ENCODE data around the gene PLA2G4A. TPM values are rescaled to one million over a fixed set of nuclear protein-coding genes. Genes with fewer than 3 reads are reported as not detected.

The PLA2G4A gene
- total RNA-seq, 1 donor = 12.3 TPM

DNA sequence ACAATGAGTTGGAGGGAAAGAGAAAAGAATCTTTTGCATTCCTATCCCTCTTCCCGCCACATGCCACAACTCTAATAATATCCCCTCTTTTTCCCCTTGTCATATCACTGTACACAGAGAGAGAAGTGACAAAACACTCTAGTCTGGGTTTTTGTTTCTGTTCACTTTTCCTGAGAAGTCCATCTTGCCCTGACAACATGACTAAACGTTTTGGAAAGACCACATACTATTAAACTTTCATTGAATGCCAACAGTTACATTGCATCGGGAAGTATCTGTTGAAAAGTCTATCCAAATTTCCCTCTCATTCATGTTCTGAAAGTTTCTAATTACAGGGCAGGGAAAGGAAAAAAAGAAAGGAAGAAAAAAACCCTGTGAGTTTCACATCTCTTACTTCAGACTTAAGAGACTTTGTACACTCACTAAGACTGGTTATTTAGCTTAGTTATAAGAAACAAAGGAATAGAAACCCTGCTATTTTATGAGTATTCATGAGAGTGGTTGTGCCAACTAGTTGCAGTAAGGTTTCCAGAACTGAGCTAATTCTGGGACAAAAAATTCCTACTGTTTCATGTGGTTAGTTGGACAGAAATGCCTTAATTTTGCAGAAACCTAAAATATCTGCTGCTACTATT is 16.9 kb downstream of the PLA2G4A start:
- Histone ChIP-seq H3K27ac (ENCODE audit: low read depth, low read length) (peak overlapping the region; percentile 0), H3K9me3 (ENCODE audit: low read depth, low read length) (no peaks in the 10 kb centered on the region), H4K20me1 (ENCODE audit: insufficient read depth, low read length) (no peaks in the 10 kb centered on the region), H3K4me3 (ENCODE audit: insufficient read depth, low read length) (peak overlapping the region; percentile 5), H3K79me2 (ENCODE audit: insufficient read depth, low read length) (no peaks in the 10 kb centered on the region), H3K4me1 (ENCODE audit: insufficient read depth, low read length) (no peaks in the 10 kb centered on the region), H2AFZ (ENCODE audit: low read length) (peak overlapping the region; percentile 33), H3K27me3 (ENCODE audit: insufficient read depth, low read length) (no peaks in the 10 kb centered on the region), H3K36me3 (ENCODE audit: insufficient read depth, low read length) (no peaks in the 10 kb centered on the region), H3K4me2 (ENCODE audit: insufficient read depth, low read length) (peak overlapping the region; percentile 47)
- DNase-seq (ENCODE audit: insufficient read length, low spot score, missing footprints) = peak; percentile 9
- TF ChIP-seq, protein P1, sequence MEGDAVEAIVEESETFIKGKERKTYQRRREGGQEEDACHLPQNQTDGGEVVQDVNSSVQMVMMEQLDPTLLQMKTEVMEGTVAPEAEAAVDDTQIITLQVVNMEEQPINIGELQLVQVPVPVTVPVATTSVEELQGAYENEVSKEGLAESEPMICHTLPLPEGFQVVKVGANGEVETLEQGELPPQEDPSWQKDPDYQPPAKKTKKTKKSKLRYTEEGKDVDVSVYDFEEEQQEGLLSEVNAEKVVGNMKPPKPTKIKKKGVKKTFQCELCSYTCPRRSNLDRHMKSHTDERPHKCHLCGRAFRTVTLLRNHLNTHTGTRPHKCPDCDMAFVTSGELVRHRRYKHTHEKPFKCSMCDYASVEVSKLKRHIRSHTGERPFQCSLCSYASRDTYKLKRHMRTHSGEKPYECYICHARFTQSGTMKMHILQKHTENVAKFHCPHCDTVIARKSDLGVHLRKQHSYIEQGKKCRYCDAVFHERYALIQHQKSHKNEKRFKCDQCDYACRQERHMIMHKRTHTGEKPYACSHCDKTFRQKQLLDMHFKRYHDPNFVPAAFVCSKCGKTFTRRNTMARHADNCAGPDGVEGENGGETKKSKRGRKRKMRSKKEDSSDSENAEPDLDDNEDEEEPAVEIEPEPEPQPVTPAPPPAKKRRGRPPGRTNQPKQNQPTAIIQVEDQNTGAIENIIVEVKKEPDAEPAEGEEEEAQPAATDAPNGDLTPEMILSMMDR (IDR thresholded peaks at IDR 0.05; ENCODE audit: extremely low read depth, low read depth, low read length) = no peak

DNA sequence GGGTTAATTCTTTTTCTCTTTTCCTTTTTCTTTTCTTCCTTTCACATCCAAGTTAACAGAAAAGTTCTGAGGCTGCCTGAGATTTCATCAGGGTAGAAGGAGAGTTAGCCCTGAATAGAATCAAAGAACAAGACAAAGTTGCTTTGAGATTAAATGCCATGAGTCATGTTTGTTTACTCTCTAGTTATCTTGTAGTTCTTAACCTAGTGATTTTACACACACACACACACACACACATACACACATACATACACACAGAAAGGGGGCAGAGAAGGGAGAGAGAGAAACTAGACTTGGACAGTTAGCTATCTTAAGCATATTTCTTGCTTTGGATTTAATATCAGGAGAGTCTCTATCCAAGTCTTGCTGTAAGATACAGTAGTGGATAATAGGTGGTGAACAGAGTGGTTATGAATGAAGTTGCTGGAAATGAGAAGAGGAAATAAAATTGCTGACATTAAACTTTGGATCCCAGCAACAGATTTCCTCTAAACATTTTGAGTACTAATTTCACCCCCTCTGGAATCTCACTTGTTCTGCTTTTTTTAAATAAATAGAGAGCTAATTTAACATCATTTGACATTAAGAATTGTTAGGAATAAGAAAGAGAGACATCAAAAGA is 19.9 kb downstream of the PLA2G4A start:
- Histone ChIP-seq H3K36me3 (ENCODE audit: insufficient read depth, low read length) (no peaks in the 10 kb centered on the region), H2AFZ (ENCODE audit: low read length) (no peak overlapping the region), H3K4me1 (ENCODE audit: insufficient read depth, low read length) (no peaks in the 10 kb centered on the region), H3K9me3 (ENCODE audit: low read depth, low read length) (no peaks in the 10 kb centered on the region), H3K27ac (ENCODE audit: low read depth, low read length) (no peak overlapping the region), H4K20me1 (ENCODE audit: insufficient read depth, low read length) (no peaks in the 10 kb centered on the region), H3K4me3 (ENCODE audit: insufficient read depth, low read length) (no peak overlapping the region), H3K79me2 (ENCODE audit: insufficient read depth, low read length) (no peaks in the 10 kb centered on the region), H3K27me3 (ENCODE audit: insufficient read depth, low read length) (no peaks in the 10 kb centered on the region), H3K4me2 (ENCODE audit: insufficient read depth, low read length) (no peak overlapping the region)
- no peak for DNase-seq (ENCODE audit: insufficient read length, low spot score, missing footprints)
- TF ChIP-seq, protein P1 (IDR thresholded peaks at IDR 0.05; ENCODE audit: extremely low read depth, low read depth, low read length) = no peak

DNA sequence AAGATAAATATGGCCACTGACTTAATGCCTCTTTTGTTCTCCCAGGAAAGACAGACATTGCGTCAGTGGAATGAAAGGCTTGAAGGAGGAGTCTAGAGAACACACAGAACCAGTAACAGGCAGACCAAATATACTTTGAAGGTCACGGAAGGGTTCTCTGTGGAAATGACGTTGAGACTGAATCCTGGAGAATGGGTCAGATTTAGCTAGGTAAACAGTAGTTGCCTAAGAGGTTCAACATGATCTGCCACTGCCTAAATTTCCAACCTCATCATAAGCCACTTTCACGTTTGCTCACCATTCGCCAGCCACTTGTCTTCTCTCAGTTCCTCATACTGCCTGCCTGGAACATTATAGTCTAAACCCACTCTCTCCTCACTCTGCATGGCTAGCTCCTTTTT is 20.5 kb downstream of the PLA2G4A start:
- no peak overlapping the region for H3K27ac ChIP-seq (ENCODE audit: low read depth, low read length)
- H3K79me2 ChIP-seq (ENCODE audit: insufficient read depth, low read length) = no peaks in the 10 kb centered on the region
- H3K4me2 ChIP-seq (ENCODE audit: insufficient read depth, low read length) = peak overlapping the region; percentile 23
- no peaks in the 10 kb centered on the region for H3K27me3 ChIP-seq (ENCODE audit: insufficient read depth, low read length)
- no peaks in the 10 kb centered on the region for H3K9me3 ChIP-seq (ENCODE audit: low read depth, low read length)
- TF ChIP-seq, protein P1 (IDR thresholded peaks at IDR 0.05; ENCODE audit: extremely low read depth, low read depth, low read length) = no peak
- no peak overlapping the region for H3K4me3 ChIP-seq (ENCODE audit: insufficient read depth, low read length)
- H4K20me1 ChIP-seq (ENCODE audit: insufficient read depth, low read length) = no peaks in the 10 kb centered on the region
- H3K36me3 ChIP-seq (ENCODE audit: insufficient read depth, low read length) = no peaks in the 10 kb centered on the region
- H3K4me1 ChIP-seq (ENCODE audit: insufficient read depth, low read length) = no peaks in the 10 kb centered on the region
- DNase-seq (ENCODE audit: insufficient read length, low spot score, missing footprints) = no peak
- H2AFZ ChIP-seq (ENCODE audit: low read length) = peak overlapping the region; percentile 76

DNA sequence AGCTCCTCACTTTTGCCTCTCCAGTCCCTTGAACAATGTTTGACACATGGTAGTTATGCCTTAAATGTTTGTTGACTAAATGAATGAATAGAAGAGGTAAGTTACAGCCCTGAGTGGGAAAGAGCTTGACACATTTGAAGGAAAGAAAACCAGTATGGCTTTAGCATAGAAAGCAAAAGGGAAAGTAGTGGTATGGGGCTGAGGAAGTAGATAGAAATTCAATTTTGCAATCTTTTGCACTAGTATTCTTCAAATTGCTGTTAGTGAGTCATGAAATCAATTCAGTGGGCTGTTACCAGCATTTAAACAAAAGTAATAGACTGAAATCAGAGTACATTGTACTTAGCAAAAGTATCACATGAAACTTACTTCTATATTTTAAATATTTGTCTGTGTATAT is 21.1 kb downstream of the PLA2G4A start:
- Histone ChIP-seq H3K27ac (ENCODE audit: low read depth, low read length) (no peak overlapping the region), H3K4me2 (ENCODE audit: insufficient read depth, low read length) (peak overlapping the region; percentile 23), H3K79me2 (ENCODE audit: insufficient read depth, low read length) (no peaks in the 10 kb centered on the region), H3K27me3 (ENCODE audit: insufficient read depth, low read length) (no peaks in the 10 kb centered on the region), H4K20me1 (ENCODE audit: insufficient read depth, low read length) (no peaks in the 10 kb centered on the region), H3K4me3 (ENCODE audit: insufficient read depth, low read length) (no peak overlapping the region), H3K4me1 (ENCODE audit: insufficient read depth, low read length) (no peaks in the 10 kb centered on the region), H3K9me3 (ENCODE audit: low read depth, low read length) (no peaks in the 10 kb centered on the region), H2AFZ (ENCODE audit: low read length) (peak overlapping the region; percentile 76), H3K36me3 (ENCODE audit: insufficient read depth, low read length) (no peaks in the 10 kb centered on the region)
- TF ChIP-seq, protein P1 (IDR thresholded peaks at IDR 0.05; ENCODE audit: extremely low read depth, low read depth, low read length) = no peak
- no peak for DNase-seq (ENCODE audit: insufficient read length, low spot score, missing footprints)

All from osteoblast (primary cell).